IPS-15b (cell line): ENCODE measurements around the gene MC5R.
"Not testable (repeated sequence)": the region's sequence is repeated elsewhere in the genome, so short reads cannot be mapped to it uniquely, and the experiment has no call there.

Experiments used
- H3K27me3 ChIP-seq: one replicate; pipeline ENCODE4 v1.6.1; 2013; ENCODE audit warnings: low read length; ENCODE audit not compliant: control insufficient read depth, insufficient read depth
- H3K36me3 ChIP-seq: one replicate; pipeline ENCODE4 v1.6.1; 2013; ENCODE audit warnings: low read length; ENCODE audit not compliant: control insufficient read depth, insufficient read depth
- H3K4me1 ChIP-seq: one replicate; pipeline ENCODE4 v1.6.1; 2013; ENCODE audit warnings: mild to moderate bottlenecking, low read length; ENCODE audit not compliant: control insufficient read depth, insufficient read depth
- H3K4me3 ChIP-seq: one replicate; pipeline ENCODE4 v1.5.1; 2013; ENCODE audit warnings: low read depth, low read length
- H3K9ac ChIP-seq: one replicate; pipeline ENCODE4 v1.6.1; 2013; ENCODE audit warnings: low read depth, mild to moderate bottlenecking, low read length
- H3K9me3 ChIP-seq: one replicate; pipeline ENCODE4 v1.6.1; 2013; ENCODE audit warnings: mild to moderate bottlenecking, low read length; ENCODE audit not compliant: control insufficient read depth, insufficient read depth

The MC5R gene

DNA sequence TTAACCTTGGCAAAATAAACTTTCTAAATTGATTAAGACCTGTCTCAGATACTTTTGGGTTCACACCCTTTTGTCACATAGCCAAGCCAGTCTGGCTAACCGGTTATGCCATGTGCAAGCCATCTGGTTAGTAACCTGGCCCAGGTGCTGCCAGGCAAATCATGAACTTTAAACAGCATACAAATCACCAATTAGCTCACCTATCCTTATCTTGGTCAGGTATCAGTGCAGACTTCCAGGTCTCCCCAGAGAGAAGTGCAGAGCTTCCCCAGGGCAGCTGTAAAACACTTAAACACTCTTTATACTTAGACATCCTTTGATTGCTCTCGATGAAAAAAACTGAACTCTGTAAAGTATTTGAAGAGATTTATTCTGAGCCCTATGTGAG lies 14.9 kb upstream of the MC5R start:
- Histone ChIP-seq H3K4me3 (no peak overlapping the region), H3K4me1 (peaks cover 35% of the 10 kb centered on the region), H3K27me3 (no peaks in the 10 kb centered on the region), H3K9ac (no peak overlapping the region), H3K9me3 (no peaks in the 10 kb centered on the region), H3K36me3 (no peaks in the 10 kb centered on the region)

DNA sequence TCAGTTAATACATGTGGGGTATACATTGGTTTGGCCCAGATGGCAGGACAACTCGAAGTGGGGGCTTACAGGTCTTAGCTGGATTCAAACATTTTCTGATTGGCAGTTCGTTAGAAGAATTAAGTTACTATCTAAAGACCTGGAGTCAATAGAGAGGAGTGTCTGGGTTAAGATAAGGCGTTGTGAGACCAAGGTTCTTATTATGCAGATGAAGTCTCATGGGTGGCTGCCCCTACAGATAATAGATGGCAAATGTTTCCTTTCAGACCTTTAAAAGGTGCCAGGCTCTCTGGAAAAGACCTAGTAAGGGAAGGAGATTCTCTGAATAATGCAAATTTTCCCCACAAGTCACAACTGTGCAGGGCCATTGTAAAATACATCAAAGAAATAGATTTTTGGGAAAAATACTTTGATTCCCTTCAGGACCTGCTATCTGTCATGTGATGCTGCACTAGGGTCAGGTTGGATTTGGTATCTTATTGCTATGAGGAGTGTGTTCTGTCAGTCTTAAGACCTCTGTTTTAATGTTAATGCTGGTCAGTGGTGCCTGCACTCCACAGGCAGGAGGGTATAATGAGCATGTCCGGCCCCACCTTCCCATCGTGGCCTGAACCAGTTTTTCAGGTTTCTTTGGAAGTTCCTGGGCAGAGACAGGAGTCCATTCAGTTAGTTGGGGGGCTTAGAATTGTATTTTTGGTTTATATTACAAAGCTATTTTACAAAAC lies 14.3 kb upstream of the MC5R start:
- Histone ChIP-seq H3K4me1 (peaks cover 35% of the 10 kb centered on the region), H3K36me3 (no peaks in the 10 kb centered on the region), H3K4me3 (no peak overlapping the region), H3K27me3 (no peaks in the 10 kb centered on the region), H3K9ac (no peak overlapping the region), H3K9me3 (no peaks in the 10 kb centered on the region)

DNA sequence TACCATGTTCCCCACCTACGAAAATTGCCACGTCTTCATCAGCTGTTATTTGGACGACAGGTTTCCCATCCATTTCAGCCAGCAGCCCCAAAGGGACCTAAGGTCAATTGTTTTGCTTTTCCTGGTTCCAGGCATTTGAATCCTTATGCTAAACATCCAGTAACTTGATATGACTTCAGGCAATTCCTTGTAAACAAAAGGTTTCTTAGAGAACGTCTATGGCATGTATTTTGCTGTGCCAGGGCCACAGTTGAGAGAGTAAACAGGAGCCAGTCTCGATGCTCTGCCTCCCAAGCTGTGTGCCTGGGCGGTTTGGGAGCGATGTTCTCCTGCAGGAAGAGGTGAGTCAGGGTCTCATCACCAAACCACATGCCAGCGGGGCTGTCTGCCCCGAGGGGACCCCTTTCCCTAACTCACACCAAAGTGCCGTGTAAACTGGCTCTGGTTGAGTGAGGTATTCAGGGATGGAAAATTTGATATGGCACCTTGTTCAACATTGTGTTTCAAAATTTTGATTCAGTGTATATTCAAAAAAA lies 12.9 kb upstream of the MC5R start:
- Histone ChIP-seq H3K36me3 (no peaks in the 10 kb centered on the region), H3K9me3 (no peaks in the 10 kb centered on the region), H3K27me3 (no peaks in the 10 kb centered on the region), H3K9ac (no peak overlapping the region), H3K4me3 (no peak overlapping the region), H3K4me1 (peaks cover 35% of the 10 kb centered on the region)

- no peaks in the 10 kb centered on the region for H3K9me3 ChIP-seq
- H3K4me1 ChIP-seq = peaks cover 35% of the 10 kb centered on the region
- H3K36me3 ChIP-seq = no peaks in the 10 kb centered on the region
- no peaks in the 10 kb centered on the region for H3K27me3 ChIP-seq
- no peak overlapping the region for H3K9ac ChIP-seq
- no peak overlapping the region for H3K4me3 ChIP-seq
These were observed 12.0 kb upstream of the MC5R start for GRCh38 chr18:13811993-13812392.

DNA sequence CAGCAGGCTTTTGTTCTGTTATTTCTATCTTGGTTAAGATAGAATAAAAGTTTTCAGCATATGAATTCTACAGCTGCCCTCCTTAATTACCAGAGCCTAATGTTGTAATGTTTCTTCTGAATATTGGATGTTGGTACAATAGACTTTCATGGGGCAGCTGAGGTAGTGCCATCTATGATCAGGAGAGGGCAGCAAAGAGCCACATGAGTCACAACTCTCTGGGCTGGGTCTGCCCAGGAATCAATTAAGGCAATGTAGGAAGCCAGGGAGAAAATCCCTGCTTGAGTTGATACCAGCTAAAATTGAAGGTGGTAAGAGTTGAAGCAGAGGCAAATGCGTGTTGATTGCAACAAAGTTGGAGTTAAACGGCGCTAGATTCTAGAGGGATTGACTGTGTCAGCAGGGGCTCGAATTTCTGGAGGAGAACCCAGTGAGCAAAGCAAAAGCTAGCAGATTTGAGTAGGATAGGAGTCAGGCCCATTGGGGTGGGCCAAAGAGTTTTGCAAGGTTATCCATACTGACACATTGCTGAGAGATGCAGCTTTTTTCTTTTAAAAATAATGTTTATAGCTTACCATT lies 10.6 kb upstream of the MC5R start:
- Histone ChIP-seq H3K27me3 (no peaks in the 10 kb centered on the region), H3K36me3 (no peaks in the 10 kb centered on the region), H3K4me3 (no peak overlapping the region), H3K4me1 (peaks cover 35% of the 10 kb centered on the region), H3K9me3 (no peaks in the 10 kb centered on the region), H3K9ac (no peak overlapping the region)

DNA sequence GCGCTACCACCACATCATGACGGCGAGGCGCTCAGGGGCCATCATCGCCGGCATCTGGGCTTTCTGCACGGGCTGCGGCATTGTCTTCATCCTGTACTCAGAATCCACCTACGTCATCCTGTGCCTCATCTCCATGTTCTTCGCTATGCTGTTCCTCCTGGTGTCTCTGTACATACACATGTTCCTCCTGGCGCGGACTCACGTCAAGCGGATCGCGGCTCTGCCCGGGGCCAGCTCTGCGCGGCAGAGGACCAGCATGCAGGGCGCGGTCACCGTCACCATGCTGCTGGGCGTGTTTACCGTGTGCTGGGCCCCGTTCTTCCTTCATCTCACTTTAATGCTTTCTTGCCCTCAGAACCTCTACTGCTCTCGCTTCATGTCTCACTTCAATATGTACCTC lies 2.3 kb downstream of the MC5R start:
- peaks cover 17% of the 10 kb centered on the region for H3K27me3 ChIP-seq
- no peaks in the 10 kb centered on the region for H3K36me3 ChIP-seq
- H3K4me3 ChIP-seq = no peak overlapping the region
- H3K9me3 ChIP-seq = no peaks in the 10 kb centered on the region
- no peak overlapping the region for H3K9ac ChIP-seq
- H3K4me1 ChIP-seq = no peaks in the 10 kb centered on the region

- H3K9ac ChIP-seq = no peak overlapping the region
- no peaks in the 10 kb centered on the region for H3K36me3 ChIP-seq
- no peak overlapping the region for H3K4me3 ChIP-seq
- H3K9me3 ChIP-seq = no peaks in the 10 kb centered on the region
- H3K4me1 ChIP-seq = no peaks in the 10 kb centered on the region
- no peaks in the 10 kb centered on the region for H3K27me3 ChIP-seq
These were observed 8.0 kb downstream of the MC5R start for GRCh38 chr18:13831864-13832508.

- no peaks in the 10 kb centered on the region for H3K27me3 ChIP-seq
- H3K36me3 ChIP-seq = no peaks in the 10 kb centered on the region
- H3K4me3 ChIP-seq = no peak overlapping the region
- no peak overlapping the region for H3K9ac ChIP-seq
- H3K4me1 ChIP-seq = no peaks in the 10 kb centered on the region
- H3K9me3 ChIP-seq = no peaks in the 10 kb centered on the region
These were observed 10.6 kb downstream of the MC5R start for GRCh38 chr18:13834496-13835015.

- H3K4me3 ChIP-seq = no peak overlapping the region
- no peaks in the 10 kb centered on the region for H3K27me3 ChIP-seq
- H3K36me3 ChIP-seq = no peaks in the 10 kb centered on the region
- H3K4me1 ChIP-seq = no peaks in the 10 kb centered on the region
- no peaks in the 10 kb centered on the region for H3K9me3 ChIP-seq
- H3K9ac ChIP-seq = no peak overlapping the region
These were observed 11.3 kb downstream of the MC5R start for GRCh38 chr18:13835202-13835601.

DNA sequence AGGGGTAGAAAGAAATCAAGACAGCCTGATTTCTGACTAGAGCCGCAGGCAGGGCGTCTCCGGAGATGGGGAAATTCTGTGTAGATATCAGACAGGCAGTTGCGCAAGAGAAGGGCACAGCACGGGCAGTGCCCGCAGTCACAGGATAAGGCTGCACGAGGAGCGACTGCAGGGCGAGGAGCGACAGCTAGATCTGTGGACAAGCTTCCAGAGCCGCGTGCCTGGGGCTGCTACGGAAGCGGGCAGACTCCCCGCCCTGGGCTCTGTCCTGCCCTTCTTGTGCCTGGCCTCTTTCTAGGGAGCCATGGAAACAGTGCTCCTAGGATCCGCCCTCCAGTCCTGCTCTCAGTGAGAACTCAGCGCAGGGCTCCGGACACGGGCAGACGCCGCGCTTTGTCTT lies 12.6 kb downstream of the MC5R start:
- Histone ChIP-seq H3K27me3 (no peaks in the 10 kb centered on the region), H3K36me3 (no peaks in the 10 kb centered on the region)

DNA sequence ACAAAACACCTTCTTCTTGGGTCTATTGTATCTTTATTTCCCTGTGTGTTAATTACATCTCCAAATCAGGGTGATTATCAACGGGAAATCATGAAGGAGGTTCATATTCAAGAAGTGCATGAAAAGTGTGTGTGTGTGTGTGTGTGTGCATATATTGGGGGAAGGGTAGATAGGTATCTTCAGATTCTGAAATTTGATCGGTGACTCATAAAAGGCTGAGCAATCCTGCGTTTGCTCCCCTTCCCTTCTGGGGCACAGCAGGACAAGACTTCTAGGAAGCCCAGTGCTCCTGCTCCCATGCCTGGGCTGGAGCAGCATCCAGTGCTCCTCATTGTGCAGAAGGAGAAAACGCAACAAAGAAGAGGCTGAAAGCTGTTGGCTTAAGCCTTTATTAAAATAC lies 25.8 kb downstream of the MC5R start:
- no peaks in the 10 kb centered on the region for H3K27me3 ChIP-seq

More for the DNA sequence above, 12.6 kb downstream of the MC5R start:
- H3K4me1 ChIP-seq = no peaks in the 10 kb centered on the region
- no peak overlapping the region for H3K4me3 ChIP-seq
- no peak overlapping the region for H3K9ac ChIP-seq
- H3K9me3 ChIP-seq = no peaks in the 10 kb centered on the region

DNA sequence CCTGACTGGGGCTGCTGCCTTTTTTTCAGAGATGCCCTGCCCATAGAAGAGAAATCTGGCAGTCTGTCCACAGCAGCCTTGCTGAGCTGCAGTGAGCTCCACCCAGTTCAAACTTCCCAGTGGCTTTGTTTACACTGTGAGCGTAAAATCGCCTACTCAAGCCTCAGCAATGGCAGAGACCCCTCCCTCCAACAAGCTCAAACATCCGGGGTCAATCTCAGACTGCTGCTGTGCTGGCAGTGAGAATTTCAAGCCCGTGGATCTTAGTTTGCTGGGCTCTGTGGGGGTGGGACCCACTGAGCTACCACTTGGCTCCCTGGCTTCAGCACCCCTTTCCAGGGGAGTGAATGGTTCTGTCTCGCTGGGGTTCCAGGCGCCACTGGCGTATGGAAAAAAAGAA lies 38.9 kb downstream of the MC5R start:
- not testable (repeated sequence) for H3K36me3 ChIP-seq, H3K9me3 ChIP-seq, H3K4me1 ChIP-seq, H3K9ac ChIP-seq, H3K4me3 ChIP-seq
- H3K27me3 ChIP-seq = peaks cover 14% of the 10 kb centered on the region

More for the DNA sequence above, 25.8 kb downstream of the MC5R start:
- Histone ChIP-seq H3K9ac (no peak overlapping the region), H3K4me1 (no peaks in the 10 kb centered on the region), H3K4me3 (no peak overlapping the region), H3K9me3 (no peaks in the 10 kb centered on the region), H3K36me3 (no peaks in the 10 kb centered on the region)
